Measurements from ENCODE around the gene PCCA. TPM values are rescaled to one million over a fixed set of nuclear protein-coding genes. Genes with fewer than 3 reads are reported as not detected.
"Not testable (repeated sequence)": the region's sequence is repeated elsewhere in the genome, so short reads cannot be mapped to it uniquely, and the experiment has no call there.

PCCA gene
- total RNA-seq, 1 experiment from 2014 or later, result 8.9 TPM

DNA sequence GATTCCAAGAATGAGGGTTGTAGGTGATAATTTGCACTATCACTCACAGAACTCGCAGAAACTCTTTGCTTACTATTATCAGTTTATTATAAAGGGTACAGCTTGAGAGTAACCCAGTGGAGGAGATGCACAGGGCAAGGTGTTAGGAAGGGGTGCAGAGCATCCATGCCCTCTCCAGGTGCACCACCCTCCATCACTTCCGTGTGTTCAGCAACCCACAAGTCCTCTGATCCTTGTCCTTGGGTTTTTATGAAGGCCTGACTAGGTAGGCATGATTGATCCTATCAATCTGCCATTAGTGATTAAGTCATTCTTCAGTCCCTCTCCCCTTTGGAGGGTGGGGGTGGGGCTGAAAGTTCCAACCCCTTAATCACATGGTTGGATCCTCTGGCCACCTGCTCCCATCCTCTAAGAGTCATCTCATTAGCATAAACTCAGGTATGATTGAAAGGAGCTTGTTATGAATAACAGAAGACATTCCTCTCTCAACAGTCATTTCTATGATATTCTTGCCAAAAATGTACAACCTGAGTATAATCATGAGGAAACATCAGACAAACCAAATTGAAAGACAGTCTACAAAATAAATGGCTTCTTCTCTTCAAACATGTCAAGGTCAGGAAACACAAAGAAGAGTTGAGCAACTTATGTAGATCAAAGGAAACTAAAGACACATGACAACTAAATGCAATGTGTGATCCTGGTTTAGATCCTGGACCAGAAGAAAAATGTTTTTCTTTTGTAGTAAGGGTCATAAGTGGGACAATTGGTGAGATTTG is 225.4 kb downstream of the PCCA start:
- H3K36me3 Mint-ChIP-seq (ENCODE audit: insufficient read depth, unreplicated experiment), result no peaks in the 10 kb centered on the region
- BruUV-seq (replicated peaks), result no TSS peak
- H3K27me3 Mint-ChIP-seq (ENCODE audit: unreplicated experiment), result no peaks in the 10 kb centered on the region
- no peak overlapping the region for H3K27ac Mint-ChIP-seq (ENCODE audit: unreplicated experiment)
- DNase-seq, result no peak
- TF ChIP-seq, protein P1, sequence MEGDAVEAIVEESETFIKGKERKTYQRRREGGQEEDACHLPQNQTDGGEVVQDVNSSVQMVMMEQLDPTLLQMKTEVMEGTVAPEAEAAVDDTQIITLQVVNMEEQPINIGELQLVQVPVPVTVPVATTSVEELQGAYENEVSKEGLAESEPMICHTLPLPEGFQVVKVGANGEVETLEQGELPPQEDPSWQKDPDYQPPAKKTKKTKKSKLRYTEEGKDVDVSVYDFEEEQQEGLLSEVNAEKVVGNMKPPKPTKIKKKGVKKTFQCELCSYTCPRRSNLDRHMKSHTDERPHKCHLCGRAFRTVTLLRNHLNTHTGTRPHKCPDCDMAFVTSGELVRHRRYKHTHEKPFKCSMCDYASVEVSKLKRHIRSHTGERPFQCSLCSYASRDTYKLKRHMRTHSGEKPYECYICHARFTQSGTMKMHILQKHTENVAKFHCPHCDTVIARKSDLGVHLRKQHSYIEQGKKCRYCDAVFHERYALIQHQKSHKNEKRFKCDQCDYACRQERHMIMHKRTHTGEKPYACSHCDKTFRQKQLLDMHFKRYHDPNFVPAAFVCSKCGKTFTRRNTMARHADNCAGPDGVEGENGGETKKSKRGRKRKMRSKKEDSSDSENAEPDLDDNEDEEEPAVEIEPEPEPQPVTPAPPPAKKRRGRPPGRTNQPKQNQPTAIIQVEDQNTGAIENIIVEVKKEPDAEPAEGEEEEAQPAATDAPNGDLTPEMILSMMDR (IDR thresholded peaks at IDR 0.05; ENCODE audit: unreplicated experiment), result no peak
- no peaks in the 10 kb centered on the region for H3K9me3 Mint-ChIP-seq (ENCODE audit: low read depth, unreplicated experiment)
- CTCF ChIA-PET, result no interaction called here
- H3K4me1 Mint-ChIP-seq (ENCODE audit: low read depth, unreplicated experiment), result no peaks in the 10 kb centered on the region
- no peak overlapping the region for H3K4me3 Mint-ChIP-seq (ENCODE audit: low read depth, unreplicated experiment)
- intact Hi-C loops (cut with micrococcal nuclease; ENCODE audit: unreplicated experiment), result no loop called here

DNA sequence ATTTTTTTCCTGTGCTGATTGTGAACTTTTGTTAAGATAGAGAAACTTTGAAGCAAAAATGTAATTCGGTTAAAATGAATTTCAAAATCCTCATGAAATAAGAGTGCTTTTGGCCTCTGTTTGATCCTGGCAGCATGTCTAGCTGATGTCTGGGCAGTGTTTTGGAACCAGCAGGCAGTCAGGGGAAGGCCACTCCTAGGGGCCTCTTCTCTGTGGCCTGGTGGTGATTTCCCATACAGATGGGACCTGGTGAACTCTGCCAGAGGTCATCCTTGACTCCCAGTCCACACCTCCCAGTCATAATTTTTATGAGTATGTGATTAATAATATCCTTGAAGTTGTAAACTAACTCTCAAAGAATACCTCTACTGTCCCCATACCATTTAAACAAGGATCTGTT is 226.6 kb downstream of the PCCA start:
- DNase-seq, result no peak
- TF ChIP-seq, protein P1 (IDR thresholded peaks at IDR 0.05; ENCODE audit: unreplicated experiment), result no peak
- H3K9me3 Mint-ChIP-seq (ENCODE audit: low read depth, unreplicated experiment), result no peaks in the 10 kb centered on the region
- no peaks in the 10 kb centered on the region for H3K36me3 Mint-ChIP-seq (ENCODE audit: insufficient read depth, unreplicated experiment)
- CTCF ChIA-PET, result no interaction called here
- H3K4me3 Mint-ChIP-seq (ENCODE audit: low read depth, unreplicated experiment), result no peak overlapping the region
- BruUV-seq (replicated peaks), result no TSS peak
- intact Hi-C loops (cut with micrococcal nuclease; ENCODE audit: unreplicated experiment), result no loop called here
- H3K27ac Mint-ChIP-seq (ENCODE audit: unreplicated experiment), result no peak overlapping the region
- H3K27me3 Mint-ChIP-seq (ENCODE audit: unreplicated experiment), result no peaks in the 10 kb centered on the region
- no peaks in the 10 kb centered on the region for H3K4me1 Mint-ChIP-seq (ENCODE audit: low read depth, unreplicated experiment)

DNA sequence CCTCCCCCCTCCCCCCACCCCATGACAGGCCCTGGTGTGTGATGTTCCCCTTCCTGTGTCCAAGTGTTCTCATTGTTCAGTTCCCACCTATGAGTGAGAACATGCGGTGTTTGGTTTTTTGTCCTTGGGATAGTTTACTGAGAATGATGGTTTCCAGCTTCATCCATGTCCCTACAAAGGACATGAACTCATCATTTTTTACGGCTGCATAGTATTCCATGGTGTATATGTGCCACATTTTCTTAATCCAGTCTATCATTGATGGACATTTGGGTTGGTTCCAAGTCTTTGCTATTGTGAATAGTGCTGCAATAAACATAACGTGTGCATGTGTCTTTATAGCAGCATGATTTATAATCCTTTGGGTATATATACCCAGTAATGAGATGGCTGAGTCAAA is 229.6 kb downstream of the PCCA start:
- BruUV-seq (replicated peaks); H3K4me3 Mint-ChIP-seq (ENCODE audit: low read depth, unreplicated experiment); H3K4me1 Mint-ChIP-seq (ENCODE audit: low read depth, unreplicated experiment); DNase-seq; H3K9me3 Mint-ChIP-seq (ENCODE audit: low read depth, unreplicated experiment); H3K36me3 Mint-ChIP-seq (ENCODE audit: insufficient read depth, unreplicated experiment); intact Hi-C loops (cut with micrococcal nuclease; ENCODE audit: unreplicated experiment); H3K27me3 Mint-ChIP-seq (ENCODE audit: unreplicated experiment); CTCF ChIA-PET; H3K27ac Mint-ChIP-seq (ENCODE audit: unreplicated experiment): not testable (repeated sequence)

DNA sequence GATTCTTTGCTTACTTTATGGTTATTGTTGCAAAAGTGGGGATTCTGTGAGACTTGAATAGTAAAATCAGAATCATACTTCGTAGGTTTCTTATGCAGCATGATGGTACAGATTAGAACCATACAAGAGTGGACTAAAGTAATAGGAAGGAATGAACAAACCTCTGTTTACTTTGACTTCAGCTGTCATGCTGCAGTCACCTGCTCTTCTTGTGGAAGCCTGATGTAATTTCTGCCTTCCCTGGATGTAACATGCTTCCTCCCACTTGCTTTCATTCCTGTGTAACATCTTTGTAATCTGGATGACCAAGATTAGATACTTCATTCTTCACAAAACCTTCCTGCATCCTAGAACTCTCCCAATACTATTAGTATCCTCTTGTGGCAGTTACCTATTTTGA is 235.0 kb downstream of the PCCA start:
- no peaks in the 10 kb centered on the region for H3K36me3 Mint-ChIP-seq (ENCODE audit: insufficient read depth, unreplicated experiment)
- no peaks in the 10 kb centered on the region for H3K4me1 Mint-ChIP-seq (ENCODE audit: low read depth, unreplicated experiment)
- TF ChIP-seq, protein P1 (IDR thresholded peaks at IDR 0.05; ENCODE audit: unreplicated experiment), result no peak
- intact Hi-C loops (cut with micrococcal nuclease; ENCODE audit: unreplicated experiment), result no loop called here
- H3K4me3 Mint-ChIP-seq (ENCODE audit: low read depth, unreplicated experiment), result no peak overlapping the region
- DNase-seq, result no peak
- no TSS peak for BruUV-seq (replicated peaks)
- CTCF ChIA-PET, result no interaction called here
- no peaks in the 10 kb centered on the region for H3K27me3 Mint-ChIP-seq (ENCODE audit: unreplicated experiment)
- H3K9me3 Mint-ChIP-seq (ENCODE audit: low read depth, unreplicated experiment), result no peaks in the 10 kb centered on the region
- no peak overlapping the region for H3K27ac Mint-ChIP-seq (ENCODE audit: unreplicated experiment)

DNA sequence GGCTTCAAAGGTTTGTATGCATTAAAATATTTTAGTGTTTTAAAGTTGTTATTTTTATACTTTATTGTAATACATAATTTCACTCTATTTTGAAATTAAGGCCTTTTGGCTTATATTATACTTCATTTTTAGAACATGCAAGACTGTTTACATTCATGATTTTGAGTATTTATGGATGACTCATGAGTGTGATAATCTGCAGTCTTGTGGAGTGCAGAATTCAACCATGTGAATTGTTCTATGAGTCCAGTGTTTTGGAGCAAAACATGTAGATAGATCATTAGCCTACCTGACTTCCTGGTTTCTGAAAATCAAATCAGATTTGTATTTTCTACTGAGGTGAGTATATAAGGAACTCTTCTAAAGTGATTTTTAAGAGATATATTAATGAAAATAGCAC is 241.8 kb downstream of the PCCA start:
- H3K36me3 Mint-ChIP-seq (ENCODE audit: insufficient read depth, unreplicated experiment), result no peaks in the 10 kb centered on the region
- TF ChIP-seq, protein P1 (IDR thresholded peaks at IDR 0.05; ENCODE audit: unreplicated experiment), result no peak

More for the DNA sequence above, 241.8 kb downstream of the PCCA start:
- CTCF ChIA-PET, result no interaction called here
- DNase-seq, result no peak
- H3K27ac Mint-ChIP-seq (ENCODE audit: unreplicated experiment), result no peak overlapping the region
- intact Hi-C loops (cut with micrococcal nuclease; ENCODE audit: unreplicated experiment), result no loop called here
- no peaks in the 10 kb centered on the region for H3K9me3 Mint-ChIP-seq (ENCODE audit: low read depth, unreplicated experiment)
- no TSS peak for BruUV-seq (replicated peaks)
- H3K4me3 Mint-ChIP-seq (ENCODE audit: low read depth, unreplicated experiment), result no peak overlapping the region
- H3K27me3 Mint-ChIP-seq (ENCODE audit: unreplicated experiment), result no peaks in the 10 kb centered on the region
- no peaks in the 10 kb centered on the region for H3K4me1 Mint-ChIP-seq (ENCODE audit: low read depth, unreplicated experiment)
